Loucy (cell line): ENCODE results near the gene ZNF765.
A peak's percentile ranks its signal among the peaks of the same experiment; 100 is the strongest.

Experiments
- EZH2phosphoT487 ChIP-seq: fragments of 200-600 bp; IDR thresholded peaks from 2 replicates; pipeline ENCODE4 v1.6.1; 2018; ENCODE audit warnings: antibody characterized with exemption, mild to moderate bottlenecking, moderate library complexity, borderline replicate concordance
- TF ChIP-seq, protein P1 (sequence below): fragments of 200-600 bp; sonication (generic); conservative IDR thresholded peaks from 2 replicates; pipeline ENCODE4 v1.5.1; 2014; ENCODE audit warnings: mild to moderate bottlenecking, antibody characterized with exemption, low read length

DNA sequence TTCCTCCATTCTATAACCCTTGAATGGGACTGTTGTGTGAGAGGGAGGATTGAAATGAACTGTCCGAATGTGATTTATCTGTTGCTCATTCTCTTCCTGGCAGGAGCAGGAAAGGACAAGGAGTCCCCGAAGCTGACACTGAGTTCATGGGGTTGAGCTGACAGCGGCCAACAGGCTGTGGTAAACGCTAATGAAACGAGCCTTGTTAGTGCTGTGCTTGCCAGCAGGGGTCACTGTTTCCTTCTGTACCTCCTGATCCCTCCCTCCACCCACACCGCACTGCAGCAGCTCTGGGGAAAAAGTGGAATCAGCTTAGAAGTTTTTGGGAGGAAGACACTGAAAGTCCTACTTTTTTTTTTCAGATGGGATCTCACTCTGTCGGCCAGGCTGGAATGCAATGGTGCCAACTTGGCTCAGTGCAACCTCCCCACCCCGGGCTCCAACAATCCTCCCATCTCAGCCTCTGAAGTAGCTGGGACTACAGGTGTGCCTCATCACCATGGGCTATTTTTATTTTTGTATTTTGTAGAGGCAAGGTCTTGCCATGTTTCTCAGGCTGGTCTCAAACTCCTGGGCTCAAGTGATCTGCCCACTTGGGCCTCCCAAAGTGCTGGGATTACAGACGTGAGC, 30.1 kb downstream of the ZNF765 start:
- TF ChIP-seq, protein P1, sequence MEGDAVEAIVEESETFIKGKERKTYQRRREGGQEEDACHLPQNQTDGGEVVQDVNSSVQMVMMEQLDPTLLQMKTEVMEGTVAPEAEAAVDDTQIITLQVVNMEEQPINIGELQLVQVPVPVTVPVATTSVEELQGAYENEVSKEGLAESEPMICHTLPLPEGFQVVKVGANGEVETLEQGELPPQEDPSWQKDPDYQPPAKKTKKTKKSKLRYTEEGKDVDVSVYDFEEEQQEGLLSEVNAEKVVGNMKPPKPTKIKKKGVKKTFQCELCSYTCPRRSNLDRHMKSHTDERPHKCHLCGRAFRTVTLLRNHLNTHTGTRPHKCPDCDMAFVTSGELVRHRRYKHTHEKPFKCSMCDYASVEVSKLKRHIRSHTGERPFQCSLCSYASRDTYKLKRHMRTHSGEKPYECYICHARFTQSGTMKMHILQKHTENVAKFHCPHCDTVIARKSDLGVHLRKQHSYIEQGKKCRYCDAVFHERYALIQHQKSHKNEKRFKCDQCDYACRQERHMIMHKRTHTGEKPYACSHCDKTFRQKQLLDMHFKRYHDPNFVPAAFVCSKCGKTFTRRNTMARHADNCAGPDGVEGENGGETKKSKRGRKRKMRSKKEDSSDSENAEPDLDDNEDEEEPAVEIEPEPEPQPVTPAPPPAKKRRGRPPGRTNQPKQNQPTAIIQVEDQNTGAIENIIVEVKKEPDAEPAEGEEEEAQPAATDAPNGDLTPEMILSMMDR: peak; percentile 82
- TF ChIP-seq EZH2phosphoT487: no peak
